ENCODE measurements around the gene ACTL6A.

Gene ACTL6A

GRCh38 chr3:179622023-179622422, 59.3 kb downstream of the ACTL6A start:
- TF ChIP-seq CTCF (conservative IDR thresholded peaks at IDR 0.05; ENCODE audit: control insufficient read depth, insufficient read depth, low read depth, low read length): no peak
- no peak for DNase-seq (ENCODE audit: low read depth)
- no peak overlapping the region for H3K4me3 ChIP-seq (ENCODE audit: control insufficient read depth, low read depth, low read length)

GRCh38 chr3:179624451-179624850, 61.7 kb downstream of the ACTL6A start:
- H3K4me3 ChIP-seq (ENCODE audit: control insufficient read depth, low read depth, low read length): no peak overlapping the region
- no peak for DNase-seq (ENCODE audit: low read depth)
- no peak for TF ChIP-seq CTCF (conservative IDR thresholded peaks at IDR 0.05; ENCODE audit: control insufficient read depth, insufficient read depth, low read depth, low read length)

- no peak for DNase-seq (ENCODE audit: low read depth)
- TF ChIP-seq CTCF (conservative IDR thresholded peaks at IDR 0.05; ENCODE audit: control insufficient read depth, insufficient read depth, low read depth, low read length): no peak
- no peak overlapping the region for H3K4me3 ChIP-seq (ENCODE audit: control insufficient read depth, low read depth, low read length)
Observed at GRCh38 chr3:179630753-179631451, 68.2 kb downstream of the ACTL6A start.

Measured in fibroblast of mammary gland (primary cell).